HepG2 (cell line): Measurements from ENCODE around the gene USP7. TPM values are rescaled to one million over a fixed set of nuclear protein-coding genes. Genes with fewer than 3 reads are reported as not detected.

ENCODE experiments used
- ARNTL ChIP-seq: sonication (generic); formaldehyde crosslinking; IDR thresholded peaks from 2 replicates; pipeline ENCODE4 v1.4.0; 2020; ENCODE audit warnings: mild to moderate bottlenecking, missing genetic modification reagents
- ATF7 ChIP-seq, 2 experiments: fragments of 450-650 bp in 1 of 2; sonication (generic) in 1 of 2; formaldehyde crosslinking in 1 of 2; IDR thresholded peaks; 2 replicates each; pipeline versions ENCODE4 v1.4.0 to v1.6.1; 2016 to 2020; ENCODE audit warnings: antibody characterized with exemption in 1 of 2, mild to moderate bottlenecking in 1 of 2, missing genetic modification reagents in 1 of 2
- CBX1 ChIP-seq: IDR thresholded peaks from one replicate; pipeline ENCODE4 v1.6.1; 2016; ENCODE audit warnings: antibody characterized with exemption, low read depth
- CERS6 ChIP-seq: sonication (generic); formaldehyde crosslinking; IDR thresholded peaks from 2 replicates; pipeline ENCODE4 v1.5.0; 2020; ENCODE audit warnings: missing genetic modification reagents
- FOXJ3 ChIP-seq: sonication (generic); formaldehyde crosslinking; IDR thresholded peaks from 2 replicates; pipeline ENCODE4 v1.4.0; 2020; ENCODE audit warnings: missing genetic modification reagents, mild to moderate bottlenecking, borderline replicate concordance
- GATAD1 ChIP-seq: IDR thresholded peaks from 2 replicates; pipeline ENCODE4 v1.6.1; 2016; ENCODE audit warnings: missing genetic modification reagents, missing compliant biosample characterization
- HMG20A ChIP-seq: IDR thresholded peaks from 2 replicates; pipeline ENCODE4 v1.6.1; 2016; ENCODE audit warnings: borderline replicate concordance
- POGK ChIP-seq: sonication (generic); formaldehyde crosslinking; conservative IDR thresholded peaks from 2 replicates; pipeline ENCODE4 v1.8.0; 2022; ENCODE audit warnings: mild to moderate bottlenecking, moderate library complexity, missing genetic modification reagents
- SP2 ChIP-seq: sonication (generic); formaldehyde crosslinking; IDR thresholded peaks from 2 replicates; pipeline ENCODE4 v1.5.1; 2020; ENCODE audit warnings: mild to moderate bottlenecking, missing genetic modification reagents
- SP5 ChIP-seq: IDR thresholded peaks from 2 replicates; pipeline ENCODE4 v1.6.1; 2016; ENCODE audit warnings: low read depth, borderline replicate concordance
- ZBTB10 ChIP-seq: sonication (generic); formaldehyde crosslinking; IDR thresholded peaks from 2 replicates; pipeline ENCODE4 v1.4.0; 2020; ENCODE audit warnings: missing genetic modification reagents, borderline replicate concordance
- ZNF337 ChIP-seq: sonication (generic); formaldehyde crosslinking; IDR thresholded peaks from 2 replicates; pipeline ENCODE4 v1.5.1; 2020; ENCODE audit warnings: missing genetic modification reagents, low read depth, mild to moderate bottlenecking, borderline replicate concordance
- ZNF557 ChIP-seq: sonication (generic); formaldehyde crosslinking; IDR thresholded peaks from 2 replicates; pipeline ENCODE4 v1.4.0; 2020; ENCODE audit warnings: missing genetic modification reagents
- polyA plus RNA-seq, 8 experiments: library from polyadenylated mRNA; depleted of rRNA in 3 of 8; stranded (reverse) in 7 of 8; unstranded in 1 of 8; fragments of >200 nt; fragmentation: Illumina TruSeq in 4 of 8; extraction: Trizol in 4 of 8; gene quantifications; 2 replicates each; pipeline versions ENCODE4 v1.2.1 to v1.2.3, GENCODE V29; 2011 to 2016; ENCODE audit warnings: low read depth in 4 of 8, missing spikeins in 1 of 8, mixed read lengths in 1 of 8; ENCODE audit not compliant: insufficient read depth in 1 of 8
- total RNA-seq, 5 experiments: library from RNA; depleted of rRNA; stranded (reverse); fragments of >200 nt; fragmentation: Illumina TruSeq; extraction: Trizol; gene quantifications; 2 replicates each; pipeline ENCODE4 v1.2.3, GENCODE V29; 2016; ENCODE audit warnings: low read depth in 1 of 5
- TF ChIP-seq, protein P1 (sequence below): sonication (generic); formaldehyde crosslinking; IDR thresholded peaks from 2 replicates; pipeline ENCODE4 v1.4.0; 2020; ENCODE audit warnings: missing genetic modification reagents, borderline replicate concordance

USP7 gene
- total and polyA plus RNA-seq, 2 of the 13 experiments (the other 11 are each of a cell fraction or from before 2014, with no cell fraction given) = 52.5 to 173 TPM

GRCh38 chr16:8859913-8860881 lies 103.5 kb downstream of the USP7 start (continued):
- TF ChIP-seq CERS6 (CRISPR knock-in tag) (no peak), SP5 (CRISPR knock-in tag) (peak; percentile 94), GATAD1 (no peak), POGK (CRISPR knock-in tag) (peak; percentile 85; the same call in 1 of the 2 replicates), ZNF337 (peak; percentile 81; the same call in 1 of the 2 replicates), ATF7 (IDR thresholded peaks at IDR 0.05) (no peak), ATF7 (CRISPR knock-in tag; IDR thresholded peaks at IDR 0.05) (peak; percentile 53; the same call in 1 of the 2 replicates), ZBTB10 (CRISPR knock-in tag) (peak; percentile 99), ARNTL (CRISPR knock-in tag) (no peak; the same call in 1 of the 2 replicates), FOXJ3 (peak; percentile 87), HMG20A (CRISPR knock-in tag) (peak; percentile 86; the same call in 1 of the 2 replicates), ZNF557 (CRISPR knock-in tag) (peak; percentile 74; the same call in 1 of the 2 replicates), SP2 (CRISPR knock-in tag) (no peak), CBX1 (peak; percentile 73)
- TF ChIP-seq, protein P1, sequence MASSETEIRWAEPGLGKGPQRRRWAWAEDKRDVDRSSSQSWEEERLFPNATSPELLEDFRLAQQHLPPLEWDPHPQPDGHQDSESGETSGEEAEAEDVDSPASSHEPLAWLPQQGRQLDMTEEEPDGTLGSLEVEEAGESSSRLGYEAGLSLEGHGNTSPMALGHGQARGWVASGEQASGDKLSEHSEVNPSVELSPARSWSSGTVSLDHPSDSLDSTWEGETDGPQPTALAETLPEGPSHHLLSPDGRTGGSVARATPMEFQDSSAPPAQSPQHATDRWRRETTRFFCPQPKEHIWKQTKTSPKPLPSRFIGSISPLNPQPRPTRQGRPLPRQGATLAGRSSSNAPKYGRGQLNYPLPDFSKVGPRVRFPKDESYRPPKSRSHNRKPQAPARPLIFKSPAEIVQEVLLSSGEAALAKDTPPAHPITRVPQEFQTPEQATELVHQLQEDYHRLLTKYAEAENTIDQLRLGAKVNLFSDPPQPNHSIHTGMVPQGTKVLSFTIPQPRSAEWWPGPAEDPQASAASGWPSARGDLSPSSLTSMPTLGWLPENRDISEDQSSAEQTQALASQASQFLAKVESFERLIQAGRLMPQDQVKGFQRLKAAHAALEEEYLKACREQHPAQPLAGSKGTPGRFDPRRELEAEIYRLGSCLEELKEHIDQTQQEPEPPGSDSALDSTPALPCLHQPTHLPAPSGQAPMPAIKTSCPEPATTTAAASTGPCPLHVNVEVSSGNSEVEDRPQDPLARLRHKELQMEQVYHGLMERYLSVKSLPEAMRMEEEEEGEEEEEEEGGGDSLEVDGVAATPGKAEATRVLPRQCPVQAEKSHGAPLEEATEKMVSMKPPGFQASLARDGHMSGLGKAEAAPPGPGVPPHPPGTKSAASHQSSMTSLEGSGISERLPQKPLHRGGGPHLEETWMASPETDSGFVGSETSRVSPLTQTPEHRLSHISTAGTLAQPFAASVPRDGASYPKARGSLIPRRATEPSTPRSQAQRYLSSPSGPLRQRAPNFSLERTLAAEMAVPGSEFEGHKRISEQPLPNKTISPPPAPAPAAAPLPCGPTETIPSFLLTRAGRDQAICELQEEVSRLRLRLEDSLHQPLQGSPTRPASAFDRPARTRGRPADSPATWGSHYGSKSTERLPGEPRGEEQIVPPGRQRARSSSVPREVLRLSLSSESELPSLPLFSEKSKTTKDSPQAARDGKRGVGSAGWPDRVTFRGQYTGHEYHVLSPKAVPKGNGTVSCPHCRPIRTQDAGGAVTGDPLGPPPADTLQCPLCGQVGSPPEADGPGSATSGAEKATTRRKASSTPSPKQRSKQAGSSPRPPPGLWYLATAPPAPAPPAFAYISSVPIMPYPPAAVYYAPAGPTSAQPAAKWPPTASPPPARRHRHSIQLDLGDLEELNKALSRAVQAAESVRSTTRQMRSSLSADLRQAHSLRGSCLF (CRISPR knock-in tag) = 0 out of 2 replicates have a peak, but pooled peaks have one; percentile 48
